GM12878 (cell line): ENCODE data around the gene ACSF3. TPM values are rescaled to one million over a fixed set of nuclear protein-coding genes. Genes with fewer than 3 reads are reported as not detected.
"Not testable (repeated sequence)": the region's sequence is repeated elsewhere in the genome, so short reads cannot be mapped to it uniquely, and the experiment has no call there.

ENCODE experiments used
- ATAC-seq: fragments of 200-7000 bp; cut with Tn5 transposase; 3 replicates; pipeline ENCODE4 v1.9.1; 2020; ENCODE audit warnings: mild to moderate bottlenecking, moderate library complexity
- BruUV-seq: library from RNA; stranded (reverse); fragments of 400-500 nt; replicated peaks from 2 replicates; lab custom pipeline; 2021; lab: Mats Ljungman, UMichigan
- CTCF ChIA-PET: fragments of 300-600 bp; sonication (Branson Sonifier 250); formaldehyde crosslinking; extraction: SDS; loops from one replicate; lab custom pipeline; 2021; ENCODE audit warnings: inconsistent platforms; lab: Yijun Ruan, JAX
- POLR2A ChIA-PET: fragments of 350-600 bp; formaldehyde crosslinking; extraction: SDS; loops from one replicate; lab custom pipeline; 2021; ENCODE audit warnings: inconsistent platforms; lab: Charles Lee
- RAD21 ChIA-PET: fragments of 300-600 bp; sonication (Branson Sonifier 250); formaldehyde crosslinking; loops from one replicate; lab custom pipeline; 2023; ENCODE audit warnings: antibody characterized with exemption; ENCODE audit not compliant: unreplicated experiment; lab: Charles Lee
- SMC1A ChIA-PET: fragments of 300-600 bp; sonication (Branson Sonifier 250); formaldehyde crosslinking; loops from one replicate; lab custom pipeline; 2023; ENCODE audit not compliant: unreplicated experiment, uncharacterized antibody; lab: Charles Lee
- DNase-seq: peaks from one replicate; pipeline ENCODE4 v3.0.0-alpha.2; 2011; ENCODE audit warnings: low read depth, low spot score
- FAIRE-seq: peaks from 3 replicates; lab custom pipeline; 2011; peaks lifted over from hg19 to GRCh38; lab: Jason Lieb, UNC
- H2AFZ ChIP-seq: 2 replicates; pipeline ENCODE4 v1.6.0; 2011; ENCODE audit warnings: low read depth, low read length, control low read depth; ENCODE audit not compliant: control insufficient read depth
- H3K27ac ChIP-seq: 2 replicates; pipeline ENCODE4 v1.5.1; 2011; ENCODE audit warnings: control low read depth; ENCODE audit not compliant: control insufficient read depth, insufficient read depth
- H3K27me3 ChIP-seq, 2 experiments: replicated peaks in 1 of 2; 2 replicates each; pipeline versions ENCODE4 v1.6.0 to v1.6.1; 2011; ENCODE audit warnings: low read length in 1 of 2; ENCODE audit not compliant: control insufficient read depth in 2 of 2, insufficient read depth in 2 of 2
- H3K36me3 ChIP-seq, 2 experiments: 2 replicates each; pipeline ENCODE4 v1.5.1; 2011; ENCODE audit warnings: low read length in 1 of 2; ENCODE audit not compliant: control insufficient read depth in 2 of 2, insufficient read depth in 2 of 2
- H3K4me1 ChIP-seq: 2 replicates; pipeline ENCODE4 v1.6.1; 2011; ENCODE audit warnings: mild to moderate bottlenecking, low read length, moderate library complexity, mixed read lengths; ENCODE audit not compliant: control insufficient read depth, insufficient read depth
- H3K4me2 ChIP-seq: 2 replicates; pipeline ENCODE4 v1.6.0; 2011; ENCODE audit warnings: control low read depth; ENCODE audit not compliant: control insufficient read depth, insufficient read depth
- H3K4me3 ChIP-seq: fragments of 200-600 bp; sonication (generic); 2 replicates; pipeline ENCODE4 v1.5.1; 2016
- H3K79me2 ChIP-seq: 2 replicates; pipeline ENCODE4 v1.6.0; 2011; ENCODE audit warnings: low read length; ENCODE audit not compliant: control insufficient read depth, insufficient read depth
- H3K9ac ChIP-seq: 2 replicates; pipeline ENCODE4 v1.8.0; 2011; ENCODE audit warnings: low read length, control low read depth, mixed read lengths; ENCODE audit not compliant: control insufficient read depth, insufficient read depth
- H3K9me3 ChIP-seq: replicated peaks from 3 replicates; pipeline ENCODE4 v1.5.1; 2011; ENCODE audit warnings: mild to moderate bottlenecking, low read length; ENCODE audit not compliant: control insufficient read depth, insufficient read depth
- H4K20me1 ChIP-seq: 2 replicates; pipeline ENCODE4 v1.6.0; 2011; ENCODE audit not compliant: control insufficient read depth, insufficient read depth
- FOS ChIP-seq: IDR thresholded peaks from 3 replicates; pipeline ENCODE4 v1.6.1; 2011; ENCODE audit warnings: borderline replicate concordance; ENCODE audit not compliant: insufficient read length; ENCODE audit errors: extremely low read depth
- USF1 ChIP-seq: IDR thresholded peaks from 2 replicates; pipeline ENCODE4 v1.6.1; 2011; ENCODE audit warnings: borderline replicate concordance, low read depth, mild to moderate bottlenecking, moderate library complexity, mixed read lengths, low read length; ENCODE audit not compliant: insufficient read depth; ENCODE audit errors: extremely low read length
- WGBS: methylation state at CpG from one replicate; pipeline ENCODE4 v1.1.6; 2016; ENCODE audit warnings: low lambda C conversion rate; ENCODE audit not compliant: insufficient replicate concordance, insufficient coverage; ENCODE audit errors: missing lambda C conversion rate; 5-methylcytosine and 5-hydroxymethylcytosine counted together
- in situ Hi-C: fragments of 300-500 bp; cut with MboI; formaldehyde crosslinking; loops from 9 replicates; pipeline ENCODE4 v1.14.3; 2018; ENCODE audit warnings: mixed read lengths
- intact Hi-C: fragments of 100-400 bp; cut with micrococcal nuclease; formaldehyde crosslinking; loops from one replicate; pipeline ENCODE4 v1.14.2; 2022; ENCODE audit not compliant: unreplicated experiment
- polyA plus RNA-seq, 11 experiments: library from polyadenylated mRNA; depleted of rRNA in 4 of 11; unstranded in 6 of 11; stranded (reverse) in 5 of 11; fragments of >200 nt; fragmentation: Nextera tagmentation in 4 of 11; fragmentation: Illumina TruSeq in 1 of 11; extraction: Ambion mirVana in 4 of 11; extraction: Trizol in 1 of 11; gene quantifications; 1 replicate in 1 of 11; 2 replicates in 10 of 11; pipeline versions ENCODE4 v1.2.1 to v1.2.3, GENCODE V29; 2011 to 2016; ENCODE audit warnings: inconsistent platforms in 2 of 11, missing spikeins in 2 of 11, low read depth in 1 of 11
- total RNA-seq, 4 experiments: library from RNA; depleted of rRNA in 3 of 4; stranded (reverse); fragments of >200 nt in 3 of 4; fragmentation: Illumina TruSeq in 1 of 4; extraction: Trizol in 1 of 4; gene quantifications; 2 replicates each; pipeline versions ENCODE4 v1.2.1 to v1.2.3, GENCODE V29; 2013 to 2021

The ACSF3 gene
- total and polyA plus RNA-seq, 10 of the 15 experiments (the other 5 are each of a cell fraction or from before 2014, with no cell fraction given) = 1.0 to 44.4 (median 25.8) TPM

- DNase-seq (no peak), FAIRE-seq (no peak), ATAC-seq (peak; percentile 31)
- no peak overlapping the region for H3K4me3 ChIP-seq
- intact Hi-C loops (no loop called here), in situ Hi-C loops (no loop called here)
- H4K20me1 ChIP-seq = no peaks in the 10 kb centered on the region
- H3K79me2 ChIP-seq = no peaks in the 10 kb centered on the region
- CTCF ChIA-PET = no interaction called here
- no peak overlapping the region for H3K9ac ChIP-seq
- POLR2A ChIA-PET = no interaction called here
- H3K4me1 ChIP-seq = no peaks in the 10 kb centered on the region
- peak; percentile 23 for TF ChIP-seq USF1
- TF ChIP-seq FOS = no peak
- H3K27ac ChIP-seq = no peak overlapping the region
- no peaks in the 10 kb centered on the region for H3K36me3 ChIP-seq
- no peak overlapping the region for H3K4me2 ChIP-seq
- H3K27me3 ChIP-seq = no peaks in the 10 kb centered on the region
- SMC1A ChIA-PET = no interaction called here
- RAD21 ChIA-PET = no interaction called here
- no peak overlapping the region for H2AFZ ChIP-seq
- H3K9me3 ChIP-seq = no peaks in the 10 kb centered on the region
- BruUV-seq = no TSS peak
- 62% methylated on average over 19 of the region's 19 CpGs for WGBS
Observed at GRCh38 chr16:89187770-89188392, 94.2 kb downstream of the ACSF3 start.

- H3K27me3 ChIP-seq, POLR2A ChIA-PET, H3K27ac ChIP-seq, H2AFZ ChIP-seq, SMC1A ChIA-PET, H4K20me1 ChIP-seq, in situ Hi-C loops, RAD21 ChIA-PET, H3K79me2 ChIP-seq, CTCF ChIA-PET, intact Hi-C loops, H3K36me3 ChIP-seq, H3K9me3 ChIP-seq, H3K4me3 ChIP-seq, BruUV-seq, DNase-seq, H3K4me2 ChIP-seq, H3K9ac ChIP-seq, FAIRE-seq, H3K4me1 ChIP-seq, ATAC-seq: not testable (repeated sequence)
- 83% methylated on average over 23 of the region's 25 CpGs for WGBS
Observed at GRCh38 chr16:89188471-89189357, 95.1 kb downstream of the ACSF3 start.
